Retina (tissue), 1 donor: ENCODE data around the gene AQP11.
A peak's percentile ranks its signal among the peaks of the same experiment; 100 is the strongest.
"Not testable (repeated sequence)": the region's sequence is repeated elsewhere in the genome, so short reads cannot be mapped to it uniquely, and the experiment has no call there.

Source experiments
- DNase-seq: peaks from one replicate; pipeline ENCODE4 v3.0.0-alpha.2; 2016

Gene AQP11

GRCh38 chr11:77593883-77594282, 4.1 kb downstream of the AQP11 start:
- no peak for DNase-seq

- no peak for DNase-seq
These were observed 6.9 kb downstream of the AQP11 start for GRCh38 chr11:77596626-77597025.

DNA sequence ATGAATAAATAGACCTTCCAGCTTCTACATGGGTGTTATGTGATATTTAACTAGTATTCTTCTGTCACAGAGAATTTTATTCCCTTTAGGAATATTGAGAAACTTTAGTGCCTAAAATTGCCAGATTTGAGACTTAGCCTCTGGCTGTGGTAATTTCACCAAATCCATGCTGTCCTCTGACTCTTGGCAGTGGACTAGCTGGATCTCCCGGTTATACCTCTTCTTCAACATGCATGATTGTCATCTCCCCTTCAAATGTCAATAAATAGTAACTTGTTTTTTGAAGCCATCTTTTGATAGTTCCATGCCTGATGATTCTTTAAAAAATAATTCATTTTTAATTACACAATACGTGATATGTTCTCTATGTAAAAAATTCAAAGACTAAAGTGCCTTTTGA, 8.4 kb downstream of the AQP11 start:
- DNase-seq: no peak

DNA sequence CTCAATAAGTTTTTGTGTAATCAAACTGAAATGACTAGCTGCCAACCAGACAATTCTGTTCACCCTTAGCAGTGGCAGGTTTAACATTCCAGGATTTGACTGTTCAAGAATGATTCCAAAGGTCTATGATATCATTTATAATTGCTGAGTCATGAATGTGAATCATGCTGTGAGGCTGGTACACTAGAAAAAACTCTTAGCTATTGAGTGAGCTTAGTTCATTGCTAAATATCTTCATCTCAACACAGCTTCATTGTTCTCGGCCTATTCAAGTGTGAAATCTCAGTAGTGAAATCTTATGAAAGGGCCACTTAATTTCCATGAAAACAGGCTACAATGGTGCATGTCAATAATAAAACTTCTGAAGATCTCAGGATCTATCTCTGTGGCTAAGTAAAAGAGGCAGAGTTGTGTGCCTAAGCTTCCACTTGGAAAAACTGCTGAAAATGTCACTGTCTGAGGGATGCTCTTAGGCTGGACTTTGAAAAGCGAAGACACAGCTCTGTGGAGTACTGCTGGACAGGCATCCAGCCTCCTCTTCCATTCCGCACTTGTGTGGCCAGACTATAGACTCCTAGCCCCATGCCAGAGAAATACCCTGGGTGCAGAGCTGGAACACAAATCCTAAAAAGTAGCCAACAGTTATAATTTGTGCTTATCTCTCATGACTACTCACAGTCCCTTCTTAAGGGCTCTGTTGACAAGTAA, 12.8 kb downstream of the AQP11 start:
- DNase-seq: peak; percentile 18

DNA sequence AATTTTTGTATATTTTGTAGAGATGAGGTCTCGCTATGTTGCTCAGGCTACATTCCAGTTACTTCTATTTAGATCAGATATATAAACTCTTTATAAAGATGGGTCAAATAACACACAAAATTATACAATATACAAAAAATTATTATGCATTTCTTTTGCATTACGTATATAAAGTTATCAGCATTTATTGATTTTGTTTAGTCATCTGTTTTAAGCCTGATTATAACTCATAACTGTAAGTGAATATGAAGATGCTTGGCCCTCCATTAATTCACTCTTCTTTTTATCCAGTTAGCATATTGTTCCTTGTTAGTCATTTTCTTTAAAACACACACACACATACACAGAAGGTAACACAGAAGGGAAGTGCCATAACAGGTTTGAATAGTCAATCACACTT, 14.5 kb downstream of the AQP11 start:
- no peak for DNase-seq

DNA sequence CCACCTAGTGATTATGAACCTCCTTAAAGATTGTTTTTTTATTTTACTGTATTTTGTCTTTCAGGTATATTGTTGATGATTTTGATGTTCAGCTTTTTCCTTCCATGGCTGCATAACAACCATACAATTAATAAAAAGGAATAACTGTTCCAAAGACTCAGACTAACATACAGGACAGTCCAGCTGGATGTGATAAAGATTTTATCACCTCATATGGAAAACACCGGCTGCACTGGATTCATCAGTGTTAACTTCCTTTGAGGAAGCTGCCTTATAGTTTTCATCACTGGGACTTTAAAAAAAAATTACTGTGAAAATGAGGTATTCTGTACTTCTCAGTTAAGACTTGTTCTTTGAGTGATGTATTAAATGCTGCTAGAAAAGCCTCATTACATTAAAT, 19.5 kb downstream of the AQP11 start:
- no peak for DNase-seq

DNA sequence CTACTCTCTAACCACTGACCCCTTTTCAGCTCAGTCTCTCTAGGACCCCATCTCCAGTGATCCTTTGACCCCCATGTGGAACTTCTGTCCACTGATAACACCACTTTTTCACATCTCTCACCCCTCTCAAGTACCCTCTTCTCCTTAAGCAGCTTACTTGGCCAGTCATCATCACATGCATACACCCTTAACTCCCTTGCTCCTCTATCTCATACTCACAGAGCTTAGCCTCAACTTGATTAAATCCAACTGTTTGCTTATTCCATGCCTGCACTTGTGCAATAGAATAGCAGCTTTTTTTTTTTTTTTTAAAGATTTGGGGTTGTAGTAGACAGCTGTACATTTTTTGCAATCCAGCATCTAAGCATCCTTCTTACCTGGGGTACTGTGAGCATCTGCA, 22.2 kb downstream of the AQP11 start:
- DNase-seq: no peak

- DNase-seq: no peak
These were observed 28.1 kb downstream of the AQP11 start for GRCh38 chr11:77617892-77618291.

DNA sequence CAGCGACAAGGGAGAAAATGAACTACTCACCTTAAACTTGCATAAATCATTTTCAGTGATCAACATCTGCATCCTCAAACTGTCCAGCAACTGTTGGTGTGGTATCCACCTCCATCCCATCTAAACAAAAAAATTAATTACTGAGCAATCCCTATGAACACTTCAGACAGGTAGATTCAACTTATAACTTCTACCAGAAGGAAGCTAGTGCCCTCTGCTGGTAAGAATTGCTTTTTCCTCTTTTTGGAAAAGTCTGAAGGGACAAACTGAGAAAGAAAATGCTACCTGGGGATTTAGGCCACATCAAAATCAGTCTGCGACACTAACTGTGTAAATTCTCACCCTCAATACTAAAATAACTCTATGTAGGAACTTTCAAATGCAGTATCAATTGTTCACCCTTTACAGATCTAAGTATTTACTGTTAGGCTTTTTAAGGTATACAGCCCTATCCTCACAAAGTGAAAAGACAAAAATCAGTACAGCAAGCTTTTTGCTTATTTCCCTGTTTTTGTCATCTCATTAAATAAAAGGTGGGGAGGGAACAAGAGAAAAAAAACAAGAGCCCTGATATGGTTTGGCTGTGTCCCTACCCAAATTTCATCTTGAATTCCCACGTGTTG, 29.9 kb downstream of the AQP11 start:
- DNase-seq: peak; percentile 32

DNA sequence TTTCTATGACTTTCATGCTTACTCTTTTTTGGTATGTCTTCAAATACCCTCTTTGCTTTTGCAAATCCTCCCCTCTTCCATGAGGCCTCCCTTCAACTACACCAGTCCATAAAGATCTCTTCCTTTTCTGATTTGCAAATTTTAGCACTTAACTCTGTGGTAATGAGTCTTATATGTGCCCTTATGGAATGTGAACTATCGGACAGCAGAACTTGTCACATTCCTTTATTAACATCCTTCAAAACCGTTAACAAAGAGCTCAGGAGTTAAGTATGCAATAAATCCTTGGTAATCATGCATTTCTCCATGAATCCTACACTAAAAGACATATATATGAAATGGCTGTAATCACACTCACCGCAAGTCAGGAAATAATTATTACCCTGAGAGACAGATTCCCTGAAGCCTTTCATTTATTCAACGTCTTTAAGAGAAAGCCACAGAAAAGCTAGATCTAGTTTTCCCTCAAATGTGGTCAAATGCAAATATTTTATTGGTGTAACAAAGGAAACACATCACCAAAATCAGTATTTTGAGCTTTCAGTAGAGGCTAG, 40.5 kb downstream of the AQP11 start:
- DNase-seq: no peak

DNA sequence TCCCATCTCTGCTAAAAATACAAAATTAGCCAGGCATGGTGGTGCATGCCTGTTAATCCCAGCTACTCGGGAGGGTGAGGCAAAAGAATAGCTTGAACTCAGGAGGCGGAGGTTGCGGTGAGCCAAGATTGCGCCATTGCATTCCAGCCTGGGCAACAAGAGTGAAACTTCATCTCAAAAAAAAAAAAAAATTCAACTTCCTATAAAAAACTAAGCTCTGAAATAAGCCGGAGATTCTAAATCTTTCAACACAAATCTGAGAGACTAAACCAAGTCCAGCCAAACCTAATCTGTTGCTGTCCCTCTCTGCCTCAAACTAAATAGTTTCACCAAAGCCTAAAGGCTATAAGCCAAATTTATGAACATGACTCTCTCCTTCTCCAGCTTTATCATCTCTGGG, 44.2 kb downstream of the AQP11 start:
- DNase-seq: not testable (repeated sequence)

- no peak for DNase-seq
These were observed 47.1 kb downstream of the AQP11 start for GRCh38 chr11:77636731-77637344.

- peak; percentile 96 for DNase-seq
These were observed 47.8 kb downstream of the AQP11 start, which contains the start of gene CLNS1A for GRCh38 chr11:77637345-77638165. Gene CLNS1A, minus strand, starts transcription at chr11:77637794. Its CDS starts 80 bp downstream, at chr11:77637714.

GRCh38 chr11:77642228-77642627, 52.5 kb downstream of the AQP11 start:
- DNase-seq: no peak

DNA sequence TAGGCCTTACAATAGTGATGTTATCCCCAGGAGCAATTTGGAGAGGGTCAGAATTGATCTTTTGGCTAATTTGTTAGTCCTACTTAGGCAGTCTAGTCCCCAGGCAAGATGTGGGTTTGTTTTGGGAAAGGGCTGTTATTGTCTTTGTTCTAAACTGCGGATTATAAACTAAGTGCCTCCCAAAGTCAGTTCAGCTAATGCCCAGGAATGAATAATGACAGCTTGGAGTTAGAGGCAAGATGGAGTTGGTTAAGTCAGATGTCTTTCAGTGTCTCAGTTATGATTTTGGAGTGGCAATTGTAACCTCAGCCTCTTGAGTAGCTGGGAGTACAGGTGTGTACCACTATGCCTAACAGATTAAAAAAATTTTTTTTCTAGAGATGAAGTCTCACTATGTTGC, 55.1 kb downstream of the AQP11 start:
- DNase-seq: no peak

GRCh38 chr11:77647654-77648305, 58.0 kb downstream of the AQP11 start:
- peak; percentile 16 for DNase-seq

GRCh38 chr11:77650123-77650522, 60.4 kb downstream of the AQP11 start:
- no peak for DNase-seq

DNA sequence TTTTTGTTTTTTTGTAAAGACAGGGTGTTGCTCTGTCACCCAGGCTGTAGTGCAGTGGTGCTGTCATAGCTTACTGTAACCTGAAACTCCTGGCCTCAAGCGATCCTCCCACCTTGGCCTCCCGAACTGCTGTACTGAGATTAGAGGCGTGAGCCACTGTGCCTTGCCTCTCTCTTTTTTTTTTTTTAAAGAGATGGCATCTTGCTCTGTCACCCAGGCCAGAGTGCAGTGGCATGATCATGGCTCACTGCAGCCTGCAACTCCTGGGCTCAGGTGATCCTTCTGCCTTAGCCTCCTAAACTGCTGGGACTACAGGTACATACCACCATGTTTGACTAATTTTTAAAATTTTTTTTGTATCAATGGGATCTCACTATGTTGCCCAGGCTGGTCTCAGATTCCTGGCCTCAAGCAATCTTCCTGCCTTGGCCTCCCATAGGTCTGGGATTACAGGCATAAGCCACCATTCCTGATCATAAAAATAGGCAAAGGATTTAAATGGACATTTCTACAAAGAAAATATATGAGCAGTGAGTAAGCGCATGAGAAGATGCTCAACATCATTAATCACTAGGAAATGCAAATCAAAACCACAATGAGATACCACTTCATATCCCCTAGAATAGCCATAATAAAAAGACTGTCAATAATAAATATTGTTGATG, 65.1 kb downstream of the AQP11 start:
- DNase-seq: no peak

DNA sequence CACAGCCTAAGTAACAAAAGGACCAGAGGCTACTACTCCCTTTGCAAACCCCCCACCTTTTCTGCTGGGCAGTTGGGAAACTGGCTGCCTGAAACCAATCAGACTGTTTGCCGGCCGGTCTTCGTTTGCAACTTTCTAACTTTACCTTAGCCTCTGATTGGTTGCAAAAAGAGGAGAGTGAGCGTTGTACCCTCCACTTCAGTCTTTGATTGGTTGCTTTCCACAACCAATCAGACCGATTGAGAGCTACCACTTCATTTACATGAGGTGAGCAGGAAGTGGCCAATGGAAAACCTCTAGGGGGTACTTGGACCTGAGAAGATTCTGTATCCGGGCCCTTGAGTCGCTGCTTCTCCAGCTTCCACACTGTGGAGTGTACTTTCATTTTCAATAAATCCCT, 66.6 kb downstream of the AQP11 start:
- no peak for DNase-seq

DNA sequence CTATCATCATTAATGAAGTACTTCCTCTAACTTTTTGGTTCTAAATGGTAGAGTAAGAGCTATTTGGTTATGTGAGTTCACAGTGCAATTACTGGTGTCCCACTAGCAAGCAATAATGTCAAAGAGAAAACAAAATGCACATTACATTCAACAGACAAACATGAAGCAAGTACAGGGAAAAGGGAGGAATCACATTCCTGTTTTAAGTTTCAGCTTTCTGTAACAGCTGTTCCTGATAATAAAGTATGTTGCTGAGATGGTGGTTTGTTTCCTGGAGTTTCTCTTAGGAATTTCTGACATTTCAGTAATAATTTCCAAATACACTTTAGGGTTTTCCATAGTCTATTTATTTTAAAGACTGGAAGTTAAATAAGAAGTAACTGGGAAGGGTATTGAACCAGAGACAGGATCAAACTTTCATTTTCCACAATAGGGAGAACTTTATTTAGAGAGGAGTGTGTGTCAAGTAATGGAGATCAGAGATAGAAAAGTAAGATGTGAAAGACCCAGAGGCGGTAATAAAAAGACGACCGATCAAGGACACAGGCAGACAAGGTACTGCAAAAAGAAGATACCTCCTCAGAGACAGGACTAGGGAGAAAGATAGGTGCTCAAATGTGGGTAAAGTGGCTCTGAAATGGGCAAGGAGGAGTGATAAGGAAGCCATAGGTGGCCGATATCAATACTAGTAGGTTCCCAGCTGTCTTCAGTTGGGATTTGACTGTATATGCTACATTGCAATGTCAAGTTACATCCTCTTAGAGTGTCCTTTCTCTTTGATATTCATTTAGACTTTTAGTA, 68.7 kb downstream of the AQP11 start:
- no peak for DNase-seq
